ENCODE measurements around the gene MAP2K5.

The MAP2K5 gene

DNA sequence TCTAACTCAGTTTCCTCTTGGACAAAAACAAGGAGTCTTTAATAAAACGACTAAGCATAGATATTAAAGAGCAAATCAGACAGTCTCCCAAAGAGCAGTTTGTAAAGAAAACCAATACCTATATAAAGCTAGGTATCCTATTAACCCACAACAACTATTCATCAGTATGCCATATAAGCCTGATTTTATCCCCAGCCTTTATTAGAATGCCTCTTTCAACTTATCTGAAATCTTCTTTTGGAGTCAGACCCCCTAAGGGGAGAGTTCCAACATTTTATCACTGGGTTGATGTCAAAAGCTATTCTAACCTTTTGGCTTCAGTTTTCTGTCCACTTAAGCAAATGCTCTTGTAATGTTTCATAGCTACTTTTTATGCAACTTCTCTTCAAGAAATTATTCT is 17.8 kb downstream of the MAP2K5 start:
- no peak for ATAC-seq

DNA sequence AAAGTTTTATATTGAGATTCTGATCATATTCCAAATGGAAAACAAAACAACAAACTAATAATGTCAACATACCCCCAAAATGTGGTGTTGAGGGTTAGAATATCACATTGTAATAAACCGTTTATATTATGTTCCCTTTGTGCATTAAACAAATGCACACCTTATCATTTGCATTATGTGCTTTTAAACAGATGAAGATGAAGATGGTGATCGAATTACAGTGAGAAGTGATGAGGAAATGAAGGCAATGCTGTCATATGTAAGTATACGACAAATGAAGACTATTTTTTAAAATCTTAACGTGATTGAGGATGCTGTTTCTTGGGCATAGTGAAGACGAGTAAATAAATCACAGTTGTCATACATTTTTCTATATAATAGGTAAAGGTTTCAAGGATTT is 20.6 kb downstream of the MAP2K5 start:
- ATAC-seq, result no peak

DNA sequence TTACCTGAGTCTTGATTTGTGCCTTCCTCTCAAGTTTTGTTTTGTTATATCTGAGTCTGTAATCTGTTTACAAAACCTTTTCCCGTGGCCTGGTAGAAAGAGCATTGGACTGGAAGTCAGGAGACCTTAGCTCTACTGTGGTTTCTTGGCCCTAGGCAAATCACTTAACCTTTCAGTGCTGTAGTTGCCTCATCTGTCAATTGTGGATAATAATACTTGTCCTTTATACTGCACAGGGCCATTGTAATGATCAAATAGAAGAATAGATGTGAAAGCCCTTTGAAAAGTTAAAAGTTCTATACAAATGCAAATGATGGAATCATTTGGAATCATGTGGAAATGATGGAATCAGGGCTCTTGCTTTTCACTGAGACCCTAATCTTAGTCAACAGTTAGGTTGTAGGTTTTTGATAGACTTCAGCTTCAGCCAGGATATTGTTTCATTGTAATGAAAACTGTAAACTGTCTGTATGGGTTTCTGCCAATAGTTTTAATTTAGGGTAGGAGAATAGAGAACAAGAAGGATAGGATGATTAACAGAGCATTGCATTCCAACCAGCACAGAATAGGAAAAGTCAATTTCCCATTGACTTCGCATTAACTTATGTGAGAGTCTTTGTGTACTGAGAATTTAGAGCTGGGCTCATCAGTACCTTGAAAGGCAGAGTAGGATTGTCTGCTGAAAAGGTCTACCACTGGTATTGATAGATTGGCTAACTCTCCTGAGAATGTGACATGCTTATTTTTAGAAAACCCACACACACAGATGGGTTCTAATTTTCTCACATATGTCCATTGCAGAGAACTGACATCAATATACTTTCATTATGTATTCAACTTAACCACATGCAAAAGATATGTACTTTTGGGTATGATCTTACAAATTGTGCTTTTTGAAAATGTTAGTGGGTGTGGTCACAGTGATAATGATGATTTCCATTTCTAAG is 21.8 kb downstream of the MAP2K5 start:
- ATAC-seq, result peak in 1 of 2 donors; percentile 45

DNA sequence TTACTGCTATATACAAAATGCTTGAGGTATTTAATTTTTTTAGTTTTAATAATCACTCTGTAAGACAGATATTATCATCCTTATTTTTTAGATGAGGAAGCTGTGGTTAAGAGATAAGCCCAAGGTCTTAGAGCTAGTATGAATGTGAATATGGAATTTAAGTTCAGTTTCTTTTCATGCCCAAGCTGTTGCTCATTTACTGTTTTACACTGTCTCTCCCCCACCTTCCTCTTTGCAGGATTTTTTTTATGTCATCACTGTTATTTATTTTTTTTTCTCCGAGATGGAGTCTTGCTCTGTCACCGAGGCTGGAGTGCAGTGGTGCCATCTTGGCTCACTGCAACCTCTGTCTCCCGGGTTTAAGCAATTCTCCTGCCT is 22.5 kb downstream of the MAP2K5 start:
- peak in 1 of 2 donors; percentile 36 for ATAC-seq

GRCh38 chr15:67569668-67570067 is 27.2 kb downstream of the MAP2K5 start:
- ATAC-seq, result no peak

DNA sequence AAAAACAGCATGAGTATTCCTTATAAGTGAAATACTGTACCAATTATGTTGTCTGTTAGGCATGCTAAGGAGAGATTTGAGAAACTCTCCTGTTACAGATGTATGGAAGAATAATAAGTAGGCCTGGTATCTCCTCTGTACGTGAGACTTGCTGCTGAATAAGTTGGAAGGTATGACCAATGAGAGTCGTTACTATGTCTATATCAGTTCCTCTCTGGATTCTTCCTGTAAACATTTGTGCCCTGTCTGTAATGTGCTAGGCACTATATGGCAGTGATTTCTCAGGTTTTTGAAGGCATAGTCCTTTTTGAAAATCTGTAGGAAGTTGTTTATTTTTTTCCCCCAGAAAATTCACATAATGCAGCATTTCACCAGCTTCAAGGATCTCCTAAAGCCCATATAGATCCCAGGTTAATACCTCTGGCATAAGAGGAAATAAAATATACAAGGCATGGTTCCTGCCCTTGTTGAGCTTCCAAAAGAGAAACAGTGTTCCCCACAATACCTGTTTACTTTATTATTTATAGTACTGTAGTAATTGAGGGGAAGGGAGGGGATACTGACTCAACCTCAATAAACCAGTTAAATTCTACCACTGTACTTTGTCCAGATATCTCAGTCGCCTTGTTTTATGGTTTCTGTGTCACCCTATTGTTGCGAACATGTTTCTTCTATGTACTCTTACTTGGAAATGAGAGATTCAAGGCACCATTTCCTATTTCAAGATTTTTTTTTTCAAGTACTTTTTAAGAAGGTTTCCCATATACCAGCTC is 28.6 kb downstream of the MAP2K5 start:
- ATAC-seq, result no peak

- ATAC-seq, result no peak
These were observed 29.3 kb downstream of the MAP2K5 start for GRCh38 chr15:67571648-67572415.

- no peak for ATAC-seq
These were observed 30.7 kb downstream of the MAP2K5 start for GRCh38 chr15:67573194-67573593.

GRCh38 chr15:67575039-67575502 is 32.6 kb downstream of the MAP2K5 start:
- no peak for ATAC-seq

DNA sequence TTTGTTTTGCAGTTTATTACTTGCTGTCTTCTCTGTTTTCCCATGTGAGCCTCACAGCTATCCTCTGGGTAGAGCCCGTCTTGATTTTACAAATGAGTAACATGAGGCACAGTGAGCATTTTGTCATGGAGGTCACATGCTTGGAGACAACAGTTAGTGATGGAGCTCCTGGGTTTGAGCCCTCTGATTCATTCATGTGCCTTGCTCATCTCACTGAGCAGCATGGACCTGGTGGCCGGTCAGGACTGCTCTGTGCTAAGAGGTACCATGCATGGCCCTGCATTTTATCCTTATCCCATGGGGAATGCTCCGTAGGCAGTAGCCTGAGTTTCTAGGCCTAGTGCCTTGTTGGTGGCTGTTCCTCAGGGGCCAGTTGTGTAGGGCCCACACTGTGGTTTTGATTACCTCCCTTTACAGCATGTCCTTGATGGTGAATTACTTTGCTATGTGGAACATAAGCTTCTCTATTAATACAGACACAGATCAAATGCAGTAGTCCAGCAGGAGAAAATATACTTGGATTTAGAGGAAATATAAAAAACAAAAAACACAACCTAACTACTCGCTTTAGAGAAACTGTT is 35.6 kb downstream of the MAP2K5 start:
- no peak for ATAC-seq

- ATAC-seq, result no peak
These were observed 36.7 kb downstream of the MAP2K5 start for GRCh38 chr15:67579164-67579563.

GRCh38 chr15:67579967-67580366 is 37.5 kb downstream of the MAP2K5 start:
- ATAC-seq, result no peak

- no peak for ATAC-seq
These were observed 41.7 kb downstream of the MAP2K5 start for GRCh38 chr15:67584157-67584556.

GRCh38 chr15:67585681-67586080 is 43.2 kb downstream of the MAP2K5 start:
- ATAC-seq, result no peak

- ATAC-seq, result no peak
These were observed 44.8 kb downstream of the MAP2K5 start for GRCh38 chr15:67587331-67587730.

DNA sequence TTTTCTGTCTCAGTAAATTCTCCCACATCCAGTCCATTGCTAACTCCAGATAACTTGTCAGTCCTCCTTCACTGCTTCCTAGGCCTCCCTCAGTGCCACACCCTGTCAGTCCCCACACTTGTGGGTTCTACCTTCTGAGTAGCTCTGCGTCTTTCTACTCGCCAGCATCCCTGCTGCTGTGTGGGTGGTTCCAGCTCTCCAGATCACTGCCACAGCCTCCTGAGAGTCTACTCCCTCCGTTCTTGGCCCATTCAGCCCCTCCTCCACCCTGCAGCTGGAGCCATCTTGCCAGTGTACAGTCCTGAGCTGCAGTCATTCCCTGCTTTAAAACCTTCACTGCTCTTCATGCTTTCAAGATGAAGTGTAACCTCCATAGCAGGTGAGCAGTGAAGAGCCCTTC is 45.3 kb downstream of the MAP2K5 start:
- ATAC-seq, result no peak

GRCh38 chr15:67590191-67590590 is 47.7 kb downstream of the MAP2K5 start:
- ATAC-seq, result no peak

DNA sequence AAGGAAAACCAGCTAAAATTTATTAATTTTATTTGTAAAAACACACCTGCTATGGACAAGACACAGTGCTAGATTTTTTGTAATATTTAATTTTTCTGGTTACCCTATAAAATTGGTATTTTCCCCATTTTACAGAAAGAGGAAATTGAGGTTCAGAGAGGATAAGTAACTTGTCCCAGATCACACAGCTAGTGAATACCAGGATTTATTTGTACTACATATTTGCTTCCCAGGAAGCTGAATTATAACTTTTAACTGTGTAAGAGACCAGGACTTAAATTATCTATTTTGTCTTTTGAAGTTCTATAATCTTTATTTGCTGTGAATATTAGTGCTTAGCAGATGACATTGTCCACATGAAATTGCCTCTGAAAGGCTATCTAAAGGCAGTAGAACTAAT is 49.7 kb downstream of the MAP2K5 start:
- ATAC-seq, result no peak

- no peak for ATAC-seq
These were observed 51.1 kb downstream of the MAP2K5 start for GRCh38 chr15:67593562-67593961.

- ATAC-seq, result no peak
These were observed 52.3 kb downstream of the MAP2K5 start for GRCh38 chr15:67594770-67595169.

- no peak for ATAC-seq
These were observed 53.1 kb downstream of the MAP2K5 start for GRCh38 chr15:67595572-67595971.

GRCh38 chr15:67601073-67601472 is 58.6 kb downstream of the MAP2K5 start:
- ATAC-seq, result no peak

DNA sequence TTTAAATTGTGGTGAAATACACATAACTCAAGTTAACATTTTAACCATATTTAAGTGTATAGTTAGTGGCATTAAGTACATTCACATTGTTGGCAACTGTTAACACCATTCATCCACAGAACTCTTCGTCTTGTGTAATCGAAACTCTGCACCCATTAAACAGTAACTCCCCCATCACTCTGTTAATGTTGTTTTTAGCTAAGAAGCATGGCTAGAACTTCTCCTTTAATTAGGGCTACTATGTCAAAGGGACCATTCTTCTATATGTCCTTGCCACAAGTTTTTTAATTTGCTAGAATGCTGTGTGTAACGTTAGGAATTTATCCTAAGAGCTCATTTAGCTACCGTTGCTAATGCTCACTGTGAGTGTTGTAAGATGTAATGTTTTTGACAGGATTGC is 60.6 kb downstream of the MAP2K5 start:
- no peak for ATAC-seq
